Measurements from ENCODE around the gene RASSF4. TPM values are rescaled to one million over a fixed set of nuclear protein-coding genes. Genes with fewer than 3 reads are reported as not detected.

The RASSF4 gene
- total RNA-seq, 1 donor from 2014 or later: 83.0 TPM

DNA sequence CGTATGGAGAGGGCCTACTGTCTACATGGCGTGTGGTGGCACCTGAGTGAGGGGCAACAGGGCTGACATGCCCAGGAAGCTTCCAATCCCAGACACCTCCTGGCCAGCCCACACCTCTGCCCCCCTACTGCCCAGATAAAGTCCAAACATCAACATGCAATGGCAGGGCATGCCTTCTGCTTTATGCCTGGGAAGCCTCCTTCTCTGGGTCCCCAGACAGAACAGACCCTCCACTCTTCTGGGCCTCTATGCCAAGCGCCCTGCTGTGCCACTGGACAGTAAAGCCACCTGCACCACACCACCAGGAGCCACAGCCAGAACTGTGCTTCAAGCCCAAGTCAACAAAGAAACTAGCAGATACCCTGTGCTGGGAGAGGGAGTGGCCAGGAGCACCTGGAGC lies 36.0 kb upstream of the RASSF4 start:
- no peaks in the 10 kb centered on the region for H3K36me3 Mint-ChIP-seq (ENCODE audit: low read depth, unreplicated experiment)
- TF ChIP-seq EZH2 (IDR thresholded peaks at IDR 0.05; ENCODE audit: insufficient read depth, low read length): no peak
- TF ChIP-seq, protein P1, sequence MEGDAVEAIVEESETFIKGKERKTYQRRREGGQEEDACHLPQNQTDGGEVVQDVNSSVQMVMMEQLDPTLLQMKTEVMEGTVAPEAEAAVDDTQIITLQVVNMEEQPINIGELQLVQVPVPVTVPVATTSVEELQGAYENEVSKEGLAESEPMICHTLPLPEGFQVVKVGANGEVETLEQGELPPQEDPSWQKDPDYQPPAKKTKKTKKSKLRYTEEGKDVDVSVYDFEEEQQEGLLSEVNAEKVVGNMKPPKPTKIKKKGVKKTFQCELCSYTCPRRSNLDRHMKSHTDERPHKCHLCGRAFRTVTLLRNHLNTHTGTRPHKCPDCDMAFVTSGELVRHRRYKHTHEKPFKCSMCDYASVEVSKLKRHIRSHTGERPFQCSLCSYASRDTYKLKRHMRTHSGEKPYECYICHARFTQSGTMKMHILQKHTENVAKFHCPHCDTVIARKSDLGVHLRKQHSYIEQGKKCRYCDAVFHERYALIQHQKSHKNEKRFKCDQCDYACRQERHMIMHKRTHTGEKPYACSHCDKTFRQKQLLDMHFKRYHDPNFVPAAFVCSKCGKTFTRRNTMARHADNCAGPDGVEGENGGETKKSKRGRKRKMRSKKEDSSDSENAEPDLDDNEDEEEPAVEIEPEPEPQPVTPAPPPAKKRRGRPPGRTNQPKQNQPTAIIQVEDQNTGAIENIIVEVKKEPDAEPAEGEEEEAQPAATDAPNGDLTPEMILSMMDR (IDR thresholded peaks at IDR 0.05; ENCODE audit: insufficient read depth, low read depth, low read length): no peak
- no peaks in the 10 kb centered on the region for H4K20me1 ChIP-seq (ENCODE audit: insufficient read depth, low read length)
- H3K27me3 Mint-ChIP-seq (ENCODE audit: low read depth, unreplicated experiment): peaks cover 22% of the 10 kb centered on the region
- no peaks in the 10 kb centered on the region for H3K4me1 Mint-ChIP-seq (ENCODE audit: low read depth, unreplicated experiment)
- no peaks in the 10 kb centered on the region for H3K79me2 ChIP-seq (ENCODE audit: insufficient read depth, low read length)
- no peak overlapping the region for H3K4me3 Mint-ChIP-seq (ENCODE audit: unreplicated experiment)
- no peak overlapping the region for H3K4me3 ChIP-seq (ENCODE audit: insufficient read depth, low read depth, low read length)
- H2AFZ ChIP-seq (ENCODE audit: low read depth, low read length): no peak overlapping the region
- no peaks in the 10 kb centered on the region for H3K36me3 ChIP-seq (ENCODE audit: insufficient read depth, low read length)
- H3K9ac ChIP-seq (ENCODE audit: low read length): no peak overlapping the region
- H3K9me3 Mint-ChIP-seq (ENCODE audit: unreplicated experiment): peaks cover 10% of the 10 kb centered on the region
- H3K9me3 ChIP-seq (ENCODE audit: insufficient read depth, low read depth, low read length): no peaks in the 10 kb centered on the region
- no peaks in the 10 kb centered on the region for H3K4me1 ChIP-seq (ENCODE audit: insufficient read depth, low read length)
- peaks cover 4% of the 10 kb centered on the region for H3K27me3 ChIP-seq (ENCODE audit: insufficient read depth, low read length)
- no peak overlapping the region for H3K4me2 ChIP-seq (ENCODE audit: low read length)
- no peak overlapping the region for H3K27ac Mint-ChIP-seq (ENCODE audit: unreplicated experiment)
- DNase-seq (ENCODE audit: low read depth) (no peak), FAIRE-seq (no peak)
- no peak overlapping the region for H3K27ac ChIP-seq (ENCODE audit: low read depth, low read length)

DNA sequence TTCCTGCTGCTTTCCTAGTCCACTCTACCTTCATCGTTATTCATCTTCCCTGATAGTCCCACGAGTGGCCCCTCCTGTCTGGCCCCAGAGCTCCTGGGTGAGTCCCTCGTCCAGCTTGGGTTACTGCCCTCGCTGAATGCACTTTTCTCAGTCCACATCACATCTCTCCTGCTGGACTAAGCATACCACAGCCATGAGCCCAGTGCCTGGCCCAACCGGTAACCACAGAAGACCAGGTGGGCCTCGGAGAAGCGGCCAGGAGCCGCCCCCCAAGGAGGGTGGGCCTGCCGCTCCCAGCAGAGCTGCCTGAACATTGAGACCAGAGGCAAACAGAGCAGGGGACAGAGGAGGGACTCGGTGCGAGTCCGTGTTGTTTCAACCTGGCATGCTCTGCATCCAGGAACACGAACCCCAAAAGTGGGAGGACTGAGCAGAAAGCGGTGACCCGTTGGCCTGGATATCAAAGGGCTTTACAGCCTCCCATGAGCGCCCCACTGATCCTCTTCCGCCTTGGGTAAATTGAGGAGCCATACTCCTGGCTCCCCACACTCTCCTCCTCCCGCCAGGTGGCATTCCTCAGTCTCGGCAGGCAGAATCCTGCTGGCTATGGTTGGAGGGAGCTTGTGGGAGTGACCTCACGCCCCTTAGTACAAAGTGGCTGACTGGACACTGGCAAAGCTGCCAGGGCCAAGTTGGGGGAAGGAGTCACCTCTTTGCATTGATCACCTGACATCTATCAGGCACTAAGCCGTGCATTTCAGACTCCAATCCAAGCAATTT lies 35.2 kb upstream of the RASSF4 start:
- no peaks in the 10 kb centered on the region for H3K36me3 ChIP-seq (ENCODE audit: insufficient read depth, low read length)
- TF ChIP-seq, protein P1 (IDR thresholded peaks at IDR 0.05; ENCODE audit: insufficient read depth, low read depth, low read length): no peak
- TF ChIP-seq EZH2 (IDR thresholded peaks at IDR 0.05; ENCODE audit: insufficient read depth, low read length): no peak
- no peaks in the 10 kb centered on the region for H3K9me3 ChIP-seq (ENCODE audit: insufficient read depth, low read depth, low read length)
- H3K79me2 ChIP-seq (ENCODE audit: insufficient read depth, low read length): no peaks in the 10 kb centered on the region
- peaks cover 3% of the 10 kb centered on the region for H3K27me3 ChIP-seq (ENCODE audit: insufficient read depth, low read length)
- Mint-ChIP-seq H3K27me3 (ENCODE audit: low read depth, unreplicated experiment) (peaks cover 28% of the 10 kb centered on the region), H3K4me1 (ENCODE audit: low read depth, unreplicated experiment) (no peaks in the 10 kb centered on the region), H3K36me3 (ENCODE audit: low read depth, unreplicated experiment) (no peaks in the 10 kb centered on the region), H3K27ac (ENCODE audit: unreplicated experiment) (no peak overlapping the region), H3K9me3 (ENCODE audit: unreplicated experiment) (peaks cover 12% of the 10 kb centered on the region), H3K4me3 (ENCODE audit: unreplicated experiment) (no peak overlapping the region)
- no peak for FAIRE-seq
- H3K4me3 ChIP-seq (ENCODE audit: insufficient read depth, low read depth, low read length): no peak overlapping the region
- H3K4me2 ChIP-seq (ENCODE audit: low read length): no peak overlapping the region
- H3K9ac ChIP-seq (ENCODE audit: low read length): no peak overlapping the region
- no peak overlapping the region for H2AFZ ChIP-seq (ENCODE audit: low read depth, low read length)
- no peaks in the 10 kb centered on the region for H4K20me1 ChIP-seq (ENCODE audit: insufficient read depth, low read length)
- no peak for DNase-seq (ENCODE audit: low read depth)
- no peak overlapping the region for H3K27ac ChIP-seq (ENCODE audit: low read depth, low read length)
- H3K4me1 ChIP-seq (ENCODE audit: insufficient read depth, low read length): no peaks in the 10 kb centered on the region

DNA sequence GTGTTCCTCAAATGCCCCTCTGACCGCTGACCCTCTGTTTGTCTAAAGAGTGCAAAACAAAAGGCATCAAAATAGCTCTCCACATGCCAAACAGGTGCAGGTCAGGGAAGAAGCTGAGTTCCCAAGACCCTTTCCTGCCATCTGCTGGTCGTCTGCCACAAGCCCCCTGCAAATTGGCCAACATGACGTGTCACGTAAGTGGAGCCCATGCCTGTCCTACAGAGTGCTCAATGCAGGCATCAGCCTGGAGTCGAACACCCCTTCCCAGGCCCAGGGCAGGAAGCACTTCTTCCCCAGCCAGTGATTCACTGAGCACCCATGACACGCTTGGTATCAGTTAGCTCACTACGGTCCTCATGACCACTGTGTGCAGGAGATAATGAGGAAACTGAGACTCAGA lies 34.4 kb upstream of the RASSF4 start:
- H3K4me3 Mint-ChIP-seq (ENCODE audit: unreplicated experiment): no peak overlapping the region
- H3K4me1 Mint-ChIP-seq (ENCODE audit: low read depth, unreplicated experiment): no peaks in the 10 kb centered on the region
- peaks cover 3% of the 10 kb centered on the region for H3K27me3 ChIP-seq (ENCODE audit: insufficient read depth, low read length)
- H3K4me1 ChIP-seq (ENCODE audit: insufficient read depth, low read length): no peaks in the 10 kb centered on the region
- H3K4me2 ChIP-seq (ENCODE audit: low read length): no peak overlapping the region
- H3K27me3 Mint-ChIP-seq (ENCODE audit: low read depth, unreplicated experiment): peaks cover 29% of the 10 kb centered on the region
- H3K9me3 ChIP-seq (ENCODE audit: insufficient read depth, low read depth, low read length): no peaks in the 10 kb centered on the region
- H3K9ac ChIP-seq (ENCODE audit: low read length): no peak overlapping the region
- H2AFZ ChIP-seq (ENCODE audit: low read depth, low read length): no peak overlapping the region
- H4K20me1 ChIP-seq (ENCODE audit: insufficient read depth, low read length): no peaks in the 10 kb centered on the region
- no peak for DNase-seq (ENCODE audit: low read depth)
- no peaks in the 10 kb centered on the region for H3K36me3 ChIP-seq (ENCODE audit: insufficient read depth, low read length)
- TF ChIP-seq EZH2 (IDR thresholded peaks at IDR 0.05; ENCODE audit: insufficient read depth, low read length): no peak
- TF ChIP-seq, protein P1 (IDR thresholded peaks at IDR 0.05; ENCODE audit: insufficient read depth, low read depth, low read length): peak; percentile 17
- H3K9me3 Mint-ChIP-seq (ENCODE audit: unreplicated experiment): peaks cover 14% of the 10 kb centered on the region
- no peak overlapping the region for H3K27ac Mint-ChIP-seq (ENCODE audit: unreplicated experiment)
- no peak overlapping the region for H3K27ac ChIP-seq (ENCODE audit: low read depth, low read length)
- H3K4me3 ChIP-seq (ENCODE audit: insufficient read depth, low read depth, low read length): no peak overlapping the region
- FAIRE-seq: no peak
- no peaks in the 10 kb centered on the region for H3K36me3 Mint-ChIP-seq (ENCODE audit: low read depth, unreplicated experiment)
- H3K79me2 ChIP-seq (ENCODE audit: insufficient read depth, low read length): no peaks in the 10 kb centered on the region

Data from astrocyte (in vitro differentiated cells and primary cell).